ENCODE results near the gene SPC24.

SPC24 gene

DNA sequence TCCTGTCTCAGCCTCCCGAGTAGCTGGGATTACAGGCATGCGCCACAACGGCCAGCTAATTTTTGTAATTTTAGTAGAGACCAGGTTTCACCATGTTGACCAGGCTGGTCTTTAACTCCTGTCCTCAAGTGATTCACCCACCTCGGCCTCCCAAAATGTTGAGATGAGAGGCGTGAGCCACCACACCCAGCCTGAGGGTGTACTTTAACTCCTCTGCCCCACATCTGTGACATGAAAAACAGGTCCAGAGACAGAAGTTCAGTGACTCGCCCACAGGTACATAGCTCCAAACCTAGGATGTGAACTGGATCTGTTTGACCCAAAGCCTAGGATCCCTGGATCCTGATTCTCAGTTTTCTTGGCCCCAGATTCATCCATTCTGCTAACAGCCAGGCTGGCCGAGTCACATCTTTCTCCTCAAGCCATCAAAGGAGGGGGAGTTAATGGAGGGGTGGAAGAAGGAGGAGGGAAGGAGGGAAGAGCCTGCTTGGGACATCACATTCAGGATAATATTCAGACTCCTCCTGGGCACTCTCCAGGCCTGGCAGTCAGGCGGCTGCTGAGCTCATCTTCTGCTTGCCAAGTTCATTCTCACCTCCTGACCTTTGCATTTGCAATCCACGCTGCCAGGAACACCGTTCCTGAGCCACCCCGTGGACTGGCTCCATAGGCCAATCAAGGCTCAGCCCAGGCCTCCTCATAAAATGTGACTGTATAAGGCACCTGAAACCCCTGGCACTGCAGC is 3.1 kb downstream of the SPC24 start:
- no peaks in the 10 kb centered on the region for H3K36me3 ChIP-seq (ENCODE audit: control insufficient read depth, insufficient read depth, low read length)
- TF ChIP-seq CTCF (IDR thresholded peaks at IDR 0.05): no peak
- H3K27ac ChIP-seq: peak overlapping the region; percentile 13
- H3K4me2 ChIP-seq (ENCODE audit: low read length): no peak overlapping the region
- H3K27me3 ChIP-seq (ENCODE audit: control insufficient read depth, insufficient read depth, low read length): no peaks in the 10 kb centered on the region
- no peaks in the 10 kb centered on the region for H3K79me2 ChIP-seq
- no peaks in the 10 kb centered on the region for H3K9me3 ChIP-seq (ENCODE audit: control insufficient read depth, low read length)
- H3K4me1 ChIP-seq: peaks cover 5% of the 10 kb centered on the region
- H3K4me3 ChIP-seq (ENCODE audit: low read depth, low read length): no peak overlapping the region
- no peak overlapping the region for H3K9ac ChIP-seq
- H2AFZ ChIP-seq: peak overlapping the region; percentile 50

DNA sequence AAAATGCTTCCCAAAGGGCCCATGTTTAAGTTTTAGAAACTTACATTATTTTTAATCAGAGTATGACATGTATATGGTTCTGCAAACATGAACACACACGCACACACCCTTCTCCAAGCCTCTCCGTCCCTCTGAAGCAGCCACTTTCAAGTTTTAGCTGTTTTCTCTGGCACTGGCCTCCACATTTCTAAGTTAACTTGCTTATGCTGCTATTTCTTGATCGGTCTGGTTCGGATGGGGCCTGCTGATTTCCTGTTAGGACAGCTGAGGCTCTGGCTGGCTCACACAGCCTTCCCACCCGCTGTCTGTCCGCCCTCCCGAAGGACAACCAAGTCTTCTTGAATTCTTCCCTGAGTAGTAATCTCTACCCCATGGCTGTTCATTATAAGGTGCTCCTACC is 4.4 kb downstream of the SPC24 start:
- Histone ChIP-seq H3K27ac (no peak overlapping the region), H3K4me2 (ENCODE audit: low read length) (no peak overlapping the region), H3K79me2 (no peaks in the 10 kb centered on the region), H3K36me3 (ENCODE audit: control insufficient read depth, insufficient read depth, low read length) (no peaks in the 10 kb centered on the region), H2AFZ (no peak overlapping the region), H3K4me3 (ENCODE audit: low read depth, low read length) (no peak overlapping the region), H3K9ac (no peak overlapping the region), H3K4me1 (peaks cover 5% of the 10 kb centered on the region), H3K9me3 (ENCODE audit: control insufficient read depth, low read length) (no peaks in the 10 kb centered on the region), H3K27me3 (ENCODE audit: control insufficient read depth, insufficient read depth, low read length) (no peaks in the 10 kb centered on the region)
- TF ChIP-seq CTCF (IDR thresholded peaks at IDR 0.05): no peak

GRCh38 chr19:11148001-11148400 is 7.6 kb downstream of the SPC24 start:
- no peak overlapping the region for H3K4me3 ChIP-seq (ENCODE audit: low read depth, low read length)
- H3K79me2 ChIP-seq: no peaks in the 10 kb centered on the region
- peaks cover 6% of the 10 kb centered on the region for H3K4me1 ChIP-seq
- no peak for TF ChIP-seq CTCF (IDR thresholded peaks at IDR 0.05)
- H3K27ac ChIP-seq: no peak overlapping the region
- H3K27me3 ChIP-seq (ENCODE audit: control insufficient read depth, insufficient read depth, low read length): no peaks in the 10 kb centered on the region
- H3K4me2 ChIP-seq (ENCODE audit: low read length): no peak overlapping the region
- H2AFZ ChIP-seq: no peak overlapping the region
- no peak overlapping the region for H3K9ac ChIP-seq
- no peaks in the 10 kb centered on the region for H3K36me3 ChIP-seq (ENCODE audit: control insufficient read depth, insufficient read depth, low read length)
- no peaks in the 10 kb centered on the region for H3K9me3 ChIP-seq (ENCODE audit: control insufficient read depth, low read length)

DNA sequence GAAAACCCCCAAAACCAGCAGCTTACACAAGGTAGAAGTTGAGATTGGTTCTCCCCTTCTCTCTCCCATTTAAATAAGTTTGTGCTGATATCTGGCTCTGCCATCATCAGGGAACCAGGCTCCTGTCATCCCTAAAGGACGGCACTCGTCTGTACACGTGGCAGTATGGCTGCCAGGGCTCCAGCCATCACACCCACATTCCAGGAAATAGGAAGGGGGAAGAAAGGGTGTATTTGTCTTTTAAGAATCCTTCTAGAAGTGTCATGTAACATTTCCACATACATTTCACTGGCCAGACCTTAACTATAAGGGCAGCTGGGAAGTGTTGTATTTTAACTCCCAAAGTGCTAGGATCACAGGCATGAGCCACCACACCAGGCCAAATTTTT is 10.1 kb downstream of the SPC24 start:
- TF ChIP-seq CTCF (IDR thresholded peaks at IDR 0.05): no peak
- H3K27ac ChIP-seq: no peak overlapping the region
- peaks cover 14% of the 10 kb centered on the region for H3K4me1 ChIP-seq
- no peaks in the 10 kb centered on the region for H3K9me3 ChIP-seq (ENCODE audit: control insufficient read depth, low read length)
- no peaks in the 10 kb centered on the region for H3K79me2 ChIP-seq
- H2AFZ ChIP-seq: no peak overlapping the region
- no peaks in the 10 kb centered on the region for H3K36me3 ChIP-seq (ENCODE audit: control insufficient read depth, insufficient read depth, low read length)
- H3K4me3 ChIP-seq (ENCODE audit: low read depth, low read length): no peak overlapping the region
- H3K9ac ChIP-seq: no peak overlapping the region
- H3K27me3 ChIP-seq (ENCODE audit: control insufficient read depth, insufficient read depth, low read length): no peaks in the 10 kb centered on the region
- H3K4me2 ChIP-seq (ENCODE audit: low read length): no peak overlapping the region

Measured in parathyroid adenoma (tissue), 2 donors.